Fibroblast of skin of abdomen (primary cell): ENCODE measurements around the gene PCDHGC4.

Experiments
- DNase-seq: peaks from one replicate; pipeline ENCODE4 v3.0.0-alpha.2; 2013

Gene PCDHGC4

DNA sequence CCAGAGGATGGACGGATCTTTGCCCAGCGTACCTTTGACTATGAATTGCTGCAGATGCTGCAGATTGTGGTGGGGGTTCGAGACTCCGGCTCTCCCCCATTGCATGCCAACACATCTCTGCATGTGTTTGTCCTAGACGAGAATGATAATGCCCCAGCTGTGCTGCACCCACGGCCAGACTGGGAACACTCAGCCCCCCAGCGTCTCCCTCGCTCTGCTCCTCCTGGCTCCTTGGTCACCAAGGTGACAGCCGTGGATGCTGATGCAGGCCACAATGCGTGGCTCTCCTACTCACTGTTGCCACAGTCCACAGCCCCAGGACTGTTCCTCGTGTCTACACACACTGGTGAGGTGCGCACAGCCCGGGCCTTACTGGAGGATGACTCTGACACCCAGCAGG lies 5.9 kb downstream of the PCDHGC4 start:
- no peak for DNase-seq

DNA sequence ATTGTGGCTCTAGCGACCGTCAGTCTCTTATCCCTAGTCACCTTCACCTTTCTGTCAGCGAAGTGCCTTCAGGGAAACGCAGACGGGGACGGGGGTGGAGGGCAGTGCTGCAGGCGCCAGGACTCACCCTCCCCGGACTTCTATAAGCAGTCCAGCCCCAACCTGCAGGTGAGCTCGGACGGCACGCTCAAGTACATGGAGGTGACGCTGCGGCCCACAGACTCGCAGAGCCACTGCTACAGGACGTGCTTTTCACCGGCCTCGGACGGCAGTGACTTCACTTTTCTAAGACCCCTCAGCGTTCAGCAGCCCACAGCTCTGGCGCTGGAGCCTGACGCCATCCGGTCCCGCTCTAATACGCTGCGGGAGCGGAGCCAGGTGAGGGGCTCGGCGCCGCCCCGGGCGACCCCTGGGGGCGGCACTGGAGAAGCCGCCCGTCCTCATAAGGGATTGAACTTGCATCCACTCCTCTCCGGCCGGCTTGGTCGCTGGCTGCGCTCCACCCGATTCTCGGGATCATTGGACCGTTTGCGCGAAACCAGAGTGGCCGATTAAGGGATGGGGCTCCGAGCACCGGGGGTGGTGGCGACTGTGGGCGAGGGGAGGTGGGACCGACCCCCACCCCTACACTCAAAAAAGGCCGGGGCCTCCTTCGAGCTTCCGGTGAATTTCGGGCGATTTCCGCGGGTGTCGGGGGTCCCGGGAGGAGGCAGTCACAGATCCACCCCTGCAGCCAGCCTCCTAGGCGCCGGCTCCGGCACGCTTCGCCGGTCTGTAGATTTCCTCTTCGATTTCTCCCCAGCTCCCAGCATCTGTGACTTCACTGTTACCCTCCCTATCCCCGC lies 6.7 kb downstream of the PCDHGC4 start:
- no peak for DNase-seq

DNA sequence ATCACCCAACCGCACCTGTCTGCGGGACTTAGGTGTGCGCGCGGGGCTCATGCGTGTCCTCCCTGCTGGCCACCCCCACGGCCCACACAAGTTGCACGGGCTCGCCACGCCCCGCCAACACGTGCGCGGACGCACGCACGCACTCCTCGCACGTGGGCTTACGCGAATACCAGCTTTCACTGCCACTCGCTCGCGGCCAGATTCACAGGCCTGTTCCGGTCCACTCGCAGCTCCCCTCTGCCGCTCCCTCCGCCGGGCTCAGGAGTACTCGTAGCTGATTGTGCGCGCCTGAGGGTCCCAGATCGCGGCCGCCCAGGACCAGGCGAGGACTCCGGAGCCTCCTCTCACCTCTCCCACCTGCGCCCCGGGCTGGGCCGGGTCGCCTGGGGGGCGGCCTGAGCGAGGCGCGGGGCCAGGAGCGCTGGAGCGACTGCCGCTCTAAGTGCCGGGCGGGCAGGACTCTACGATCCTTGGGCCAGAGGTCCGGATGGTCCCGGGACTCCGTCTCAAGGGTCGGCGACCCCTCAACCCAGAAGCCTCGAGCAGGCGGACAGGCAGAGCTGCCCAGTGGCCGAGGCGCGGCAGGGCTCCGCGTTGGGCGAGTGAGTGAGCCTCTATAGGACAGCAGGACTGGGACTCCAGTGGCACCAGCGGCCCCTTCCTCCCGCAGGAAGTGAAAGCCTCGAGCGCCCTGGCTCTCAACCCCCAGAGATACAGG lies 7.5 kb downstream of the PCDHGC4 start:
- no peak for DNase-seq

DNA sequence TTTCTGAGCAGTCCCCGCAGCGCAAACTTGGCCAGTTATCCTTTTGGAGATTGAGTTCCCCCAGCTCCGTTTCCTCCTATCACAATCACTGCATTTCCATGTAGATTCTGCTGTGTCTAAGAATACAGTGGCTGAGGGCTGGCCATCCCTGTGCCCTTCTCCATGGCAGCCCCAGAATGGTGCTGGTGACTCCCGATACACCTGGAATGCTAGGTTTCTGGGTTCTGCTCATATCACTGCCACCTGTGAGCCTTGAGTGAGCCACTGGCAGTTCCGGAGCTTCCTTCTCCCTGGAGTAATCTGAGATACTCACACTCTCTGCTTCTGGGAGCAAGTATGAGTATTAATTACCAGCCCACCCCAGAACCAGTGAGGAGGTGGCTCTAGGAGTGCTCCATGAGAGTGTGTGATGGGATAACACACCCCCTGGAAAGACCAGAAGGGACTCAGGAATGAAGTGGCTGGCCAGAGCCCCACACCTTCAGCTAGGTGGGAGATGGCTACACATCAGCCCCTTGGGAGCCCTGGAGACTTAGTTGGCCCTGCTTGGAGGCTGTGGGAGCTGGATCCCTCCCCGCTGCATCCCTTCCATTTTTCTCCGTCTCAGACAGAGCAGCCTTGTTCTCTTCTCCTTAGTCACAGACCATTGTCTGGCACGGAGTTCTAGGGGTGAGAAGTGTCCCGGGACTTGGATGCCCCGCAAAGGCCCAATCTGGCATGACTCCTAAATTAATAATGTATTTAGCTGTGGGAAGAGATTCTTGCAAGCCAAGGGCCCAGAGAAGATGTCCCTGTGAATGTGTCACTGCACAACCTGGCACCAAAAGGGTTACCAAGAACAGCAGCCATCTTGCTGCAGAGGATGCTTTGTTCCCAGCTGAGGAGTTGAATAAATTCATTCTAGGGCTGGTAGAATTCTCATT lies 8.9 kb downstream of the PCDHGC4 start:
- DNase-seq = peak; percentile 68

DNA sequence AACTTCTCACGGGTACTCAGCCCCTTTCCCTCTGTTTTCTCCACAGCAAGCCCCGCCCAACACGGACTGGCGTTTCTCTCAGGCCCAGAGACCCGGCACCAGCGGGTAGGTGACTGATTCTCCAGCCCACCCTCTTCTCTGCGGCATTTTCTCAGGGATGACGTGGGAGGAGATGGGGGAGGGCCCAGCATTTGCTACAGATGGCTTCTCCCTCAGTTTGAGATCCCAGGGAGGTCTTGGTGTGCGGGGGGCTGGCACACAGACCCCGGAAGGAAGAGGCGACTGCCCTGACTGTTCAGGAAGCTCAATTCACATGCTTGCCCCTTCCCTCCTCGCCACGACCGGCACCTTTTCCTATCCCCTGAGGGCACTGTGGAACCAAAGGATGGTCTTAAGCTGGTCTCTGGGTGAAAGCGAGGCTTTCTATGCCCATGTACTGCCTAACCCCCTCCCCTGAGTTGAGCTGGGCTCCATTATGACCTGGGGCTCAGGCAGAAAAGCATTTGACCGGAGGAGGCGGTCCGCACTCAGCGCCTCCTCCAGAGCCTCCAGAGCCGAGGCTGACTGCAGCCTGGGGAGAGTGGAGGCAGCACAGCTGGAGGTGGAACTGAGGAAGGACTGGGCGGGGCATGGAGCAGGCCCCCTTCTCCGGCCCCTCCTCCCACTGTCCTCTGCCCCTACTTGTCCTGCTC lies 10.1 kb downstream of the PCDHGC4 start:
- DNase-seq = peak; percentile 70

DNA sequence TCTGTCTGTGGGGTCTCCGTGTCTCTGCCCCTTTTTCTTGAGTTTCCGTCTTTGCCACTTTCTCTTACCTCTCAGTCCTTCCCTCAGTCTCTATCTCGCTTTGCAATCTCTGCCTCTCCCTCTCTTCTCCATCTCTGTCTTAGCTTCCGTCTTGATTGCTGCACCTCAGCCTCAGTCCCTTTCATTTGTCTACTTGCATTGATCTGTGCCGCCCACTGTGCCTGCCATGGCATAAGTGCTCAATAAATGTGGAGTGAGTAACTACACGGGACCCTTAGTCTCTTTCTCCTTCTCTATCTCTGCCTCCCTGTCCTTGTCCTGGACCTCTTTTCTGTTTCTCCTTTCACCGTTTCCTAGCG lies 10.6 kb downstream of the PCDHGC4 start:
- no peak for DNase-seq

DNA sequence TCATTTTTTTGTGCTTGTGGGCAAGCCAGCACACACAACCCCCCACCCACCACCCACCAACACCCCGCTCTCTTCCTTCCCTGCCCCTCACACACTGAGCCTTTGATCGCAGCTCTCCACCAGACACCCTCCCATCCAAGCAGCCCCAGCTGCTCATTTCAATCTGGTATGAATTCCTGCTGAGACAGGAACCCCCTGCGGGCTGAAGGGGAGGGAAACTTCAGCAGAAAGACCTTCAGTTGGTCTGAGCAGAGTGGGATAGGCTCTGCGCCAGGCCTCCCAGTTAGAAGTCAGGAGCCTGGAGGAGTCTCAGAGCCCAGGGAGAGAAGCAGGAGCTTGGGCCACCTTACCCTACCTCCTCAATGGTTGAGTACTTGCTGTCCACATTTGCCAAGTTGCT lies 11.2 kb downstream of the PCDHGC4 start:
- peak; percentile 91 for DNase-seq

DNA sequence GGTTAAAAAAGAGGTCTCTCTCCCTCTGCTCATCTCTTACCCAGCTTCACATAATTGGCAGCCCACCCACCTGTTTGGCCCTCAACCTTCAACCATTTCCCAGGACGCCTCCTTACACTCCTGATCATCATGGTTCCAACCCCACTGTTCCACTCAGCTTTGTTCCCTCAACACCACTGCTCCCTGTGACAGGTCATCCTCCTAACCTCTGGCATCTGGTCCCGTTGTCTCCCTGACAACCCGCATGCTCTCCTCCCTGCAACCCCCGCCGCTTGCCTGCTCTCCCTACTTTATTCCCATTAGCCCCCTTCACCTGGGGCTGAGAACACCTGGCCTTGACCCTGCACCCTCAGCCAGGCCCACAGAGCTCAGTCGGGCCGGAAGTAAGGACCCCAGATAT lies 16.9 kb downstream of the PCDHGC4 start:
- no peak for DNase-seq

DNA sequence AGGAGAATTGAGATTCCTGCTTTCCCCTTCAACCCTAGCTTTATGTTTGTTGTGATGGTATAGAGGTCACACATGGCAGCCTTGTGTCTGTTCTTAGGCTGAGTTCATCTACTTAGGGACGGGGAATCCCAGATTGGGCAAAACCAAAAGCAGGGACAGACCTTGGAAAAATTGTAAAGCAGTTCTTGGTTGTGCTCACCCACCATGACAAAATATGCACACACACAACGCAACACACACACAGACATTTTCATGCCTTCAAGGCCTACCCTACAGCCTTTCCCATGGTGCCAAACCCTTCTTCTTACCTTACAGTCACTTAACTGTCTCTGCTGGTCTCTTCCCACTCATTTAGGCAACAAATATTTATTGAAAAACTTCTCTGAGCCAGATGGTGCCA lies 18.9 kb downstream of the PCDHGC4 start:
- no peak for DNase-seq

DNA sequence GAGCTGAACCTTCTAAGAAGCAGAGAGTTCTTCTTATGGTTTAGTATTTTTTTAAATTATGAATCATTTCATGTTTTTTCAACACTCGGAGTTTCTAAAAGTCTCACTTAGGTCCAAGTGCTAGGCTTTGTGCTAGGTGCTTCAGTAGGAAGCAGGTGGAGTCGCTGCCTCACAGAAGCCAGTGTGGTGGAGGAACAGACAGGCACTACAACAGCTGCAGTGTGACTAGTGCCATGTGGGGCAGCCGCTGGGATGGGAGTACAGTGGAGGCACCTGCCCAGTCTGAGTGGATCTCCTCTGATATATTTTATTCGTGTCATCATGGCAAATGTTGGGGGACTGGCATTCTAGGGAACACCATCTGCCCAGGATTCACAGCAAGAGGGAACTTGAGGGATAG lies 19.4 kb downstream of the PCDHGC4 start:
- no peak for DNase-seq

DNA sequence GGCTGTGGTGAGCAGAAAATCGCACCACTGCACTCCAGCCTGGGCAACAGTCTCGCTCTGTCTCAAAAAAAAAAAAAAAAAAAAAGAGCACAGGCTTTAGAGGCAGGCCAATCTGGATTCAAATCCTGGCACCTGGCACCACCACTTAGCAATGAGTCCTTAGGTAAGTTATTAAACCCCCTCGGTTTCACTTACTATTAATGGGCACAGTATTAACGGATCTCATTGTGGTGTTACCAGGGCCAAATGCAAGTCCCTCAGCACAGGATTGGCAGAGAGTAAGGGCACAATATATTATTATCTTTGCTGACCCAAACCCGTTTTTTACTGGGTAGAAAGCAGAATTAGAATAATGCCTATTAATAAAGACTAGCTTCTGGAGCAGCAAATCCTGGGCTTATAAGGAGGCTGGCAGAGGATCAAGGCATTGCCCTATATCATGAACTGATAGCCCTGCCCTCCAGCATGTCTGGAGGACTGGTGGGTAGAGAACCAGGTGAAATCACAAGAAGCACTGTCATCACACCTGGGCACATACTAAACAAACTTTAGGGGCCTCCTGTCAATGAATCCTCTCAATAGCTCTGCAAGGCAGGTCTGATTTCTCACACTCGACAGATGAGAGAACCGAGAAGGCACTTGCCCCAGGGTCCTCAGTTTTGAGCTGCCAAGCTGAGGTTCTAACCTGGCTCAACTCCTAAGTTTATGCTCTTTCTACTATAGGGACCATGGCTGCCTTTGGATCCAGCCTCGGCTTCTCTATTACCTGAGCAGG lies 21.7 kb downstream of the PCDHGC4 start:
- no peak for DNase-seq

DNA sequence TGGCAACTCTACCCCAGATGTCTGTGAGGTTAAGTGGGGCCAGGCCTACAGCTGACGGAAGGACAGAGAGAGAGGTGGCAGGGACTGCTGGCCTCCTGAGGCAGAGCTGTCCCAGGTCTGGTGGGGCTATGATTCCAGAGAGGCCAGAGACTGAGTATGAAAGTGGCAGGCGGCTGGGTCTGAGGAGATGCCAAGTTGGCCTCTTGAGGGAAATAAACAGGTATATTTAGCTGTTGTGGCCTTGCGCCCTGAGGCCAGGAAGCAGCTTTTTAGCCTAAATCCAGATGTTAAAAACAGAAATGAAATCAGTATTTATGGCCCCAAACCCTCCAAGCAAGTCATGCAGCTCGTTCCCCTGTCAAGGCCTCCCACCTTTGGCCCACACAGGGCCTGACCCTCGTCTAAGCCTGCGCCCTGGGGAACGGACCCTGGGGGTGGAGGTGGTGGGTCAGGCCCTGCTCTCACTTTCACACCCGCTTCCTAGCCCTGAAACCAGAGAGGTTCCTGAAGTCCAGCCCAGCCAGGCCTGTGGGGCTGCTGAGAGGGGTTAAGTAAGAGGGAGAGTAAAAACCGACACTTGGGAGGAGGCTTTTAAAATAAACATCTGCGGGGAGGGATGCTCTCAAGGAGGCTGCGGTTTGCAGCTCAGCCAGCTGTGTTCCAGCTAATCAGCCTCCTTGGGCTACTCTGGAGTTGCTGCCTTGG lies 22.7 kb downstream of the PCDHGC4 start:
- peak; percentile 85 for DNase-seq

DNA sequence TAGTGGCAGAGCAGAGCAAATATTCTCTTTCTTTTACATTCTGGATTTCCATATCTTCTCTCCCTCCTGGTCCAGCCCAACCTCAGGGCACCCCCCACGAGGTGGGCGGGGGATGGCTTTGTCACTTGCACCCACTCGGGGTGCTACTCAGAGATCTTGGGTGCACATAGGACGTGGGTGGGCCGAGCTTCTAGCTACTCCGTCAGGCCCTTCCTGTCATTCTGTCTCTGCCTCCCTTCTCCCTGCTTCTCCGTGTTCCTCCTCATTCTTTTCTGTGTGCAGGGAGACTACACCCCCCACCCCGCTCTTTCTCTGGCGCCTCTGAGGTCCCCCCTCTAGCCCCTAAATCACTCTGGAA lies 23.6 kb downstream of the PCDHGC4 start:
- no peak for DNase-seq

DNA sequence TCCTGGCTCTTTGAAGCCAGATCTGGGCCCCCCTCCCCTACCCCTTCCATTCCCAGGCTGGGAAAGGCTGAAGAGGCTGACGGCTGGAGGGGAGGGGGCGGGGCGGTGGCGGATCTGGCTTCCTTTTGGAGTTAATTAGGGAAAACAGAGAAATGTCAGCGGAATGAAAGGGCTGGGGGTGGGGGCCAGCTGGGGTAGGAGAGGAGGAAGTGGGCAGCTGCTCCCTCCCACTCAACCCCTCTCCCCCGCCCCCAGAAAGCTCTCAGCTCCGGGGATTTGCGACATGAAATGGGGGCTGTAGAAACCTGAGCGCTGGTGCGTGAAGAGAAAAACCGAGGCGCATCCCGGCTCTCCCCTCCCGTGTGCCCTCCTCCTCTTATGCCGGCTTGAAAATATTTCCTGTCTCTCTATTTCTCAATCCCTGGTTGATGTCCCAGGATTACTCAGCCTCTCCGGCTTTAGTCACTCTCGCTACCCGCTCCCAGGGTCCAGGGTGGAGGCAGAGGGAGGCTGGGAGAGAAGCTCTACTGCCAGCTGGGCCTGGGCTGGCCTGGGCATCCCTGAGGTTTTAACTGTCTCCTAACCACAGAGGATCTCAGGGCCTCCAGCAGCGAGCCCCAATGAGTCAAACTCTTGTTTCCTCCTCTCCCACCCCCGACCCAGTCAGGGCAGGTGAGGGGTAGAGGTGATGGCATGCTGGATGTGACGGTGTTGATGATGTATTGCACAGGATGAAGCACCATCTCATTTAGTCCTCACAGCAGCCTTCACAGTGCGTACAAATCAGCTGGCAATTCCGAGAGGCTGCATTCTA lies 24.2 kb downstream of the PCDHGC4 start:
- DNase-seq = peak; percentile 99

DNA sequence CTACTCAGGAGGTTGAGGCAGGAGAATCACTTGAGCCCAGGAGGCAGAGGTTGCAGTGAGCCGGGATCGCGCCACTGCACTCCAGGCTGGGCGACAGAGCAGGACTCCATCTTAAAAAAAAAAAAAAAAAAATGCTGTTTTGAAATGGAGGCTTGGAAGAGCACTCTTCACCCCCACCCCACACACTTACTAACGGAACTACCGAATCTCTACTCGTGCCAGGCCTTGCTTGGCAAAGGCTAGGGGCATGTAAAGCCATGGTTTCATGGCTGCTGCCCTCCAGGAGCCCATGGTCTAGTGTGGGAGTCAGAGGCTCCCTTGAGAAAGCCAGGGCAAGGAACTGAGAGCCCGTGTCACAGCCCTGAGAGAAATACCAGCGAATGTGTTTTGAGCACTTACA lies 25.3 kb downstream of the PCDHGC4 start:
- DNase-seq = no peak

DNA sequence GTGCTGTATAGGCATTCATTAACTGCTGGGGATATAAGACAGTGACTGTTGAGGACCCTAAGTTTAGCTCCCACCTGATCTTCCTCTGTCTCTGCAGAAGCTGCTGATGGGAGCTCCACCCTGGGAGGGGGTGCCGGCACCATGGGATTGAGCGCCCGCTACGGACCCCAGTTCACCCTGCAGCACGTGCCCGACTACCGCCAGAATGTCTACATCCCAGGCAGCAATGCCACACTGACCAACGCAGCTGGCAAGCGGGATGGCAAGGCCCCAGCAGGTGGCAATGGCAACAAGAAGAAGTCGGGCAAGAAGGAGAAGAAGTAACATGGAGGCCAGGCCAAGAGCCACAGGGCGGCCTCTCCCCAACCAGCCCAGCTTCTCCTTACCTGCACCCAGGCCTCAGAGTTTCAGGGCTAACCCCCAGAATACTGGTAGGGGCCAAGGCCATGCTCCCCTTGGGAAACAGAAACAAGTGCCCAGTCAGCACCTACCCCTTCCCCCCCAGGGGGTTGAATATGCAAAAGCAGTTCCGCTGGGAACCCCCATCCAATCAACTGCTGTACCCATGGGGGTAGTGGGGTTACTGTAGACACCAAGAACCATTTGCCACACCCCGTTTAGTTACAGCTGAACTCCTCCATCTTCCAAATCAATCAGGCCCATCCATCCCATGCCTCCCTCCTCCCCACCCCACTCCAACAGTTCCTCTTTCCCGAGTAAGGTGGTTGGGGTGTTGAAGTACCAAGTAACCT lies 26.2 kb downstream of the PCDHGC4 start:
- DNase-seq = no peak

DNA sequence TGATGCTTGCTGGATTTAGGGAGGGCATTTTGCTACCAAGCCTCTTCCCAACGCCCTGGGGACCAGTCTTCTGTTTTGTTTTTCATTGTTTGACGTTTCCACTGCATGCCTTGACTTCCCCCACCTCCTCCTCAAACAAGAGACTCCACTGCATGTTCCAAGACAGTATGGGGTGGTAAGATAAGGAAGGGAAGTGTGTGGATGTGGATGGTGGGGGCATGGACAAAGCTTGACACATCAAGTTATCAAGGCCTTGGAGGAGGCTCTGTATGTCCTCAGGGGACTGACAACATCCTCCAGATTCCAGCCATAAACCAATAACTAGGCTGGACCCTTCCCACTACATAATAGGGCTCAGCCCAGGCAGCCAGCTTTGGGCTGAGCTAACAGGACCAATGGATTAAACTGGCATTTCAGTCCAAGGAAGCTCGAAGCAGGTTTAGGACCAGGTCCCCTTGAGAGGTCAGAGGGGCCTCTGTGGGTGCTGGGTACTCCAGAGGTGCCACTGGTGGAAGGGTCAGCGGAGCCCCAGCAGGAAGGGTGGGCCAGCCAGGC lies 27.0 kb downstream of the PCDHGC4 start:
- DNase-seq = no peak

DNA sequence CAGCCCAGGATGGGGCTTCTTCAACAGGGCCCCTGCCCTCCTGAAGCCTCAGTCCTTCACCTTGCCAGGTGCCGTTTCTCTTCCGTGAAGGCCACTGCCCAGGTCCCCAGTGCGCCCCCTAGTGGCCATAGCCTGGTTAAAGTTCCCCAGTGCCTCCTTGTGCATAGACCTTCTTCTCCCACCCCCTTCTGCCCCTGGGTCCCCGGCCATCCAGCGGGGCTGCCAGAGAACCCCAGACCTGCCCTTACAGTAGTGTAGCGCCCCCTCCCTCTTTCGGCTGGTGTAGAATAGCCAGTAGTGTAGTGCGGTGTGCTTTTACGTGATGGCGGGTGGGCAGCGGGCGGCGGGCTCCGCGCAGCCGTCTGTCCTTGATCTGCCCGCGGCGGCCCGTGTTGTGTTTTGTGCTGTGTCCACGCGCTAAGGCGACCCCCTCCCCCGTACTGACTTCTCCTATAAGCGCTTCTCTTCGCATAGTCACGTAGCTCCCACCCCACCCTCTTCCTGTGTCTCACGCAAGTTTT lies 27.6 kb downstream of the PCDHGC4 start:
- DNase-seq = peak; percentile 67
